ENCODE measurements around the gene METAP1D. TPM values are rescaled to one million over a fixed set of nuclear protein-coding genes. Genes with fewer than 3 reads are reported as not detected.

The METAP1D gene
- total and polyA plus RNA-seq, 2 experiments from 2014 or later = 4.1 to 6.9 TPM

GRCh38 chr2:172093416-172094293 is 93.9 kb downstream of the METAP1D start:
- DNase-seq = no peak
- Histone ChIP-seq H3K9ac (peak overlapping the region; percentile 98), H3K27ac (no peak overlapping the region), H3K36me3 (ENCODE audit: low read depth) (no peaks in the 10 kb centered on the region), H2AFZ (0 out of 2 replicates have a peak overlapping the region, but pooled peaks have one; percentile 9), H3K4me1 (ENCODE audit: insufficient read depth) (peaks cover 33% of the 10 kb centered on the region), H3F3A (ENCODE audit: insufficient read depth) (peaks cover 20% of the 10 kb centered on the region), H4K20me1 (ENCODE audit: insufficient read depth) (no peaks in the 10 kb centered on the region), H3K9me3 (ENCODE audit: low read depth) (no peaks in the 10 kb centered on the region), H3K9me2 (ENCODE audit: insufficient read depth) (no peaks in the 10 kb centered on the region), H3K4me3 (peak overlapping the region; percentile 90), H3K27me3 (replicated peaks; ENCODE audit: insufficient read depth) (peaks cover 11% of the 10 kb centered on the region; the same call in 1 of the 2 replicates), H3K79me2 (ENCODE audit: insufficient read depth) (peaks cover 11% of the 10 kb centered on the region), H3K4me2 (ENCODE audit: unreplicated experiment) (peak overlapping the region; percentile 99)
- TF ChIP-seq EZH2phosphoT487 (IDR thresholded peaks at IDR 0.05; ENCODE audit: insufficient read depth, low read depth) (0 out of 2 replicates have a peak, but pooled peaks have one; percentile 26), EZH2 (IDR thresholded peaks at IDR 0.05; ENCODE audit: insufficient read depth, poor library complexity, severe bottlenecking) (peak; percentile 1)
- in situ Hi-C loops (cut with MboI) = no loop called here
- 39 to 42% methylated on average over 18 of the region's 18 CpGs for WGBS, 2 experiments (ENCODE audit: low coverage in 1 of 2, low lambda C conversion rate in 2 of 2, missing lambda C conversion rate in 2 of 2)

- DNase-seq = peak; percentile 72
- Histone ChIP-seq H3F3A (ENCODE audit: insufficient read depth) (peaks cover 23% of the 10 kb centered on the region), H3K9ac (peak overlapping the region; percentile 98), H3K4me2 (ENCODE audit: unreplicated experiment) (peak overlapping the region; percentile 99), H3K36me3 (ENCODE audit: low read depth) (no peaks in the 10 kb centered on the region), H3K27me3 (replicated peaks; ENCODE audit: insufficient read depth) (peaks cover 11% of the 10 kb centered on the region; the same call in 1 of the 2 replicates), H3K9me2 (ENCODE audit: insufficient read depth) (no peaks in the 10 kb centered on the region), H3K27ac (peak overlapping the region; percentile 98), H3K4me1 (ENCODE audit: insufficient read depth) (peaks cover 39% of the 10 kb centered on the region), H4K20me1 (ENCODE audit: insufficient read depth) (no peaks in the 10 kb centered on the region), H3K4me3 (peak overlapping the region; percentile 90), H2AFZ (peak overlapping the region; percentile 80), H3K79me2 (ENCODE audit: insufficient read depth) (peaks cover 6% of the 10 kb centered on the region), H3K9me3 (ENCODE audit: low read depth) (no peaks in the 10 kb centered on the region)
- WGBS, 2 experiments (ENCODE audit: low coverage in 1 of 2, low lambda C conversion rate in 2 of 2, missing lambda C conversion rate in 2 of 2) = 4 to 7% methylated on average over 38 to 59 of the region's 66 CpGs
- in situ Hi-C loops (cut with MboI) = no loop called here
- TF ChIP-seq EZH2phosphoT487 (IDR thresholded peaks at IDR 0.05; ENCODE audit: insufficient read depth, low read depth) (no peak), EZH2 (IDR thresholded peaks at IDR 0.05; ENCODE audit: insufficient read depth, poor library complexity, severe bottlenecking) (no peak)
Observed at GRCh38 chr2:172094294-172095145, 94.8 kb downstream of the METAP1D start.

DNA sequence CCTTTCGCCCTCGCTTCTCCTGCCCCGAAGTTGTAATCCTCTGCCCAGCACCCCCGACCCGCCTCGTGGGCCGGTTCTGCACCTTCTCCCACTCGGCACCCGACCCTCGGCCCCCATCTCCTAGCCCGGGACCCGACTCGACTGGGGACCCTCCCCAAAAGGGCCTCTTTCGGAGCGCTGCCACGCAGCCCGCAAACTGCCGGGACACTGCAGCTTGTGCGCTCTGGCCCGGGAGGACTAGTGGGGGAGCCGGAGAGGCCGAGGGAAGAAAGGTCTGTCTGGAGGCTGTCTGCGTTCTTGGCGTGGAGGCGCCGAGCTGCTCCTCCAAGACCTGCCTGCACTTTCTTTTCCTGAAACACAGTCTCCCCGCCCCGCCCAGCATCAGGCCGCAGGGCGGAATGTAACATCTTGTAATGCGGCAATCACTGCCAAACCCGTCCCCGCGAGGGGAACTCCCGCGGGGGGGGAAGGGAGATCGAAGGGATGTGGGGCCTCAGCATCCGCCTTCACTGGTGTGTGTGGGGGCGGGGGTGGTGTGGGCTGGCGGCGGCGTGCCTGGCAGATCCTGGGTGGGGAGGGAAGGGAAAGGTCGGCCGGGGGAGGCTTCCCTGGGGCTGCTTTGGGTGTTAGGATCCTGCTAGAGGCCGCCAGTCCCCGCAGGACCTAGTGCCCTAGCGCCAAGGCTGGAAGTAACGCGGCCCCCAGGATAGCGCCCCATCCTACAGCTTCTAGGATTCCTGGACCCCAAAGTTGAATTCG is 95.6 kb downstream of the METAP1D start:
- no peaks in the 10 kb centered on the region for H3K36me3 ChIP-seq (ENCODE audit: low read depth)
- H3K9me2 ChIP-seq (ENCODE audit: insufficient read depth) = no peaks in the 10 kb centered on the region
- peaks cover 25% of the 10 kb centered on the region for H3F3A ChIP-seq (ENCODE audit: insufficient read depth)
- peaks cover 11% of the 10 kb centered on the region for H3K79me2 ChIP-seq (ENCODE audit: insufficient read depth)
- H4K20me1 ChIP-seq (ENCODE audit: insufficient read depth) = no peaks in the 10 kb centered on the region
- TF ChIP-seq EZH2phosphoT487 (IDR thresholded peaks at IDR 0.05; ENCODE audit: insufficient read depth, low read depth) = no peak
- peaks cover 43% of the 10 kb centered on the region for H3K4me1 ChIP-seq (ENCODE audit: insufficient read depth)
- peak overlapping the region; percentile 90 for H3K4me3 ChIP-seq
- H3K9me3 ChIP-seq (ENCODE audit: low read depth) = no peaks in the 10 kb centered on the region
- H3K27ac ChIP-seq = peak overlapping the region; percentile 98
- in situ Hi-C loops (cut with MboI) = no loop called here
- DNase-seq = peak; percentile 95
- H3K27me3 ChIP-seq (replicated peaks; ENCODE audit: insufficient read depth) = peaks cover 11% of the 10 kb centered on the region; the same call in 1 of the 2 replicates
- 3% methylated on average over 38 to 51 of the region's 51 CpGs for WGBS, 2 experiments (ENCODE audit: low coverage in 1 of 2, low lambda C conversion rate in 2 of 2, missing lambda C conversion rate in 2 of 2)
- peak overlapping the region; percentile 98 for H3K9ac ChIP-seq
- H2AFZ ChIP-seq = peak overlapping the region; percentile 80
- peak overlapping the region; percentile 99 for H3K4me2 ChIP-seq (ENCODE audit: unreplicated experiment)

Measured in GM23248 (cell line).